ENCODE data around the gene PDCD4.
"Not testable (repeated sequence)": the region's sequence is repeated elsewhere in the genome, so short reads cannot be mapped to it uniquely, and the experiment has no call there.

The PDCD4 gene

DNA sequence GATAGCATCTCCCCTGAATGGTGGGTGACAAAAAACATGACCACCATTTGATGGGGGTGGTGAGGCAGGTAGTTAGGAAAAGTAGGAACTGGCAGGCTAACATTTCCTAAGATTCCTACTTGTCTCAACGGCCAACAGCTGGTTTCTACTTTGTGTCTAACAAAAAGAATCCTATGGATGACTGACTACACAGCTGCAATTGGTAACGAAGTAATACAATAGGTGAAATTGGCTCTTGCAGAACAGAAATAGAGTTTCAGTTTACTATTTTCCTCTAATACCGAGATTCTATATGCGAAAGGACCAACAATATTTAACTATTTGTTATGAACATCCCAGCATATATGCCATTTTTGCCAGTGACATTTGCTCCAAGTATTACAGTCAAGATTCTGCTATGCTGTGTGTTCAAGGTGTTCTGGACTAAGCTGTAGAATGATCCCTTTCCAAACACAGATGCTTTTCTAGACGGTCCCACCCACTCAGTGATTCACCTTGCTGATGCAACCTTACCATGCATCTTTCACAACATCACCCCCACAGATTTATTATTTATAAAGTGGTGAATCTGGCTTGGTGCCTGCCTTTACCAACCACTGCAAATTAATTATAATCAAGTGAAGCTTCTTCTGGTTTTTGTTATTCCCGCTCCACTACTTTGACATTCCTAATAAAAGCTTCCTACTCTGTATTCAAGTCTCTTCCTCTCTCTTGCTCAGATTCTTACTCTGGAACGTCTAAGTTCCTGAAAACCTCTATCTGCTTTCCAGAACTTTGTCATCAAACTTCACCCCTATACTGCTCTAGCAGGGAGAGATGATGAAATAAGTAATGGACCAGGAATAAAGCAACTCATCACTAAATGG, 30.5 kb downstream of the PDCD4 start:
- Histone ChIP-seq H3K9ac (ENCODE audit: low read depth, low read length) (no peak overlapping the region), H3K27me3 (ENCODE audit: control insufficient read depth, insufficient read depth, low read length) (no peaks in the 10 kb centered on the region), H3K36me3 (ENCODE audit: control insufficient read depth, insufficient read depth, low read length) (no peaks in the 10 kb centered on the region)

DNA sequence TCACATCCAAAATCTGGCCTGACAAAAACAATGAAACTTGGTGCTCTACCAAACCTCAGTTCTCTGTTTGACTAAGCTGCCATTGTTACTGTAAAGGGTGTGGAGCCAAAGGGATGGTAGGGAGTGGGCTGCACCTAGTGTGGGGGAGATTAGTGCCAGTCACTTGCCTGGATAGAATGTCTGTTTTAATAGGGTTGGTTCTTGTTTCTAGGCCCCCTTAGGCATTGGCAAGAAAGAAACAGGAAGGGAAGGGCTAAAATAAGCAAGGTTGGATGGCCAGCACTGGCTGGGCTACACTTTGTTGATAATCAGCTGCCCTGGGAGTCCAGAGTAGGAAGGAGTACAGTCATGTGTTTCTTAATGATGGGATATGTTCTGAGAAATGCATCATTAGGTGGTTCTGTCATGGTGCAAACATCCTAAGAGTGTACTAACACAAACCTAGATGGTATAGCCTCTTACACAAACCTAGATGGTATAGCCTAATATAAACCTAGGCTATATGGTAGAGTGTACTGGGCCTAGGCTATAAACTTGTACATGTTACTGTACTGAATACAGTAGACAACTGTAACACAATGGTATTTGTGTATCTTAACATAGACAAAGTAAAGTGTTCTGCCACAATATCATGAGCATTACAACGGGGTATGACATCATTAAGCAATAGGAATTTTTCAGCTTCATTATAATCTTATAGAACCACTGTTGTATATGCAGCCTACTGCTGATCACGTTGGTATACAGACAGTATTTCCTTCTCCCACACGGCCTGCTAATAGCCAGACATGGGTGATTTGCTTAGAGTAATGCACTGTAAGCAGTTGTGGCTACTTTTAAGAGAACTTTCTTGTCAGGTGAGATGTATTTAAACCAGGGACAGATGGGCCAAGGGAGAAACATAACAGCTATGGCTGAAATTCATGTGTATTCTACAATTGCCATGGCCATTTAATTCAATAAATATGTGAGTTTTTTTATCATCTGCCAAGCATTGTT, 31.9 kb downstream of the PDCD4 start:
- no peaks in the 10 kb centered on the region for H3K9me3 ChIP-seq (ENCODE audit: control insufficient read depth, insufficient read depth, low read length)
- no peaks in the 10 kb centered on the region for H3K36me3 ChIP-seq (ENCODE audit: control insufficient read depth, insufficient read depth, low read length)
- peaks cover 4% of the 10 kb centered on the region for H3K4me1 ChIP-seq (ENCODE audit: control insufficient read depth, insufficient read depth, low read length)
- no peaks in the 10 kb centered on the region for H3K27me3 ChIP-seq (ENCODE audit: control insufficient read depth, insufficient read depth, low read length)
- H3K4me3 ChIP-seq (ENCODE audit: low read depth, low read length): no peak overlapping the region
- H3K9ac ChIP-seq (ENCODE audit: low read depth, low read length): no peak overlapping the region

More for the DNA sequence above, 30.5 kb downstream of the PDCD4 start:
- no peaks in the 10 kb centered on the region for H3K4me1 ChIP-seq (ENCODE audit: control insufficient read depth, insufficient read depth, low read length)
- H3K4me3 ChIP-seq (ENCODE audit: low read depth, low read length): no peak overlapping the region
- H3K9me3 ChIP-seq (ENCODE audit: control insufficient read depth, insufficient read depth, low read length): no peaks in the 10 kb centered on the region

DNA sequence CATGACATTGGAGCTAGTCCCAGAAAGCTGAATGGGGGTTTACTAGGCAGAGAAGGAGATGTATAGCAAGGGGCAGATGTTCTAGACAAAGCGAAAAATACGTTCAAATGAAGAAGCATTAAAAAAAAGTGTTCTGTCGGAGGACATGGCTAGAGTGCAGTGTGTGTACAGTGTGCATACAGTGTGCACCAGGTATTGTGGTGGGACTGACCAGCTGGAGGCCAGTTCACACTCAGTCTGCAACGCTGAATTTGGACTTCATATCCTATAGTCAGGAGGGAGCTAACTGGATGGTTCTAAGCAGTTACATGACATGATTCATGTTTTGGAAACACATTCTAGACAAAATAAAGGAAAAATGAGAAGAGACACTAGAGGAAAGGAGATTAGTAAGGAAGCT, 38.4 kb downstream of the PDCD4 start:
- Histone ChIP-seq H3K27me3 (ENCODE audit: control insufficient read depth, insufficient read depth, low read length) (no peaks in the 10 kb centered on the region), H3K9ac (ENCODE audit: low read depth, low read length) (no peak overlapping the region), H3K36me3 (ENCODE audit: control insufficient read depth, insufficient read depth, low read length) (no peaks in the 10 kb centered on the region), H3K4me1 (ENCODE audit: control insufficient read depth, insufficient read depth, low read length) (peaks cover 4% of the 10 kb centered on the region), H3K4me3 (ENCODE audit: low read depth, low read length) (no peak overlapping the region), H3K9me3 (ENCODE audit: control insufficient read depth, insufficient read depth, low read length) (no peaks in the 10 kb centered on the region)

DNA sequence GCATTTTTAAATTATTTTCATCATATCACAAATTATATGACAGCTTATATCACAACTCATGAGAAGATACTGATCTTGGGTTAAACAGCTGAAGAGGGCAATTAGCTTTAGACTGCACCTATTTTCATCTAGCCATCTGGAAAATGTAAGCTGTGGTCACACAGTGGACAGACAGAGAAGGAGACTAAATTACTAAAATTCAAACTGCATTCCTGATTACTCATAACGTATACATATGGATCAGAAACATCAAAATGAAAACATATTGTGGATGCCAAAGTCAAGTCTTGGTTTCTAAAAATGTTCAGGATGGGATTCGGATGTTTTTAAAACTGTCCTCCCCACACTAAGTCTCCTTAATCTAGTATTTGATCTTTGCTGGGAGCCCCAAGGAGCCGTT, 40.6 kb downstream of the PDCD4 start:
- no peaks in the 10 kb centered on the region for H3K36me3 ChIP-seq (ENCODE audit: control insufficient read depth, insufficient read depth, low read length)
- peaks cover 2% of the 10 kb centered on the region for H3K4me1 ChIP-seq (ENCODE audit: control insufficient read depth, insufficient read depth, low read length)
- no peaks in the 10 kb centered on the region for H3K27me3 ChIP-seq (ENCODE audit: control insufficient read depth, insufficient read depth, low read length)
- no peaks in the 10 kb centered on the region for H3K9me3 ChIP-seq (ENCODE audit: control insufficient read depth, insufficient read depth, low read length)
- no peak overlapping the region for H3K4me3 ChIP-seq (ENCODE audit: low read depth, low read length)
- H3K9ac ChIP-seq (ENCODE audit: low read depth, low read length): no peak overlapping the region

DNA sequence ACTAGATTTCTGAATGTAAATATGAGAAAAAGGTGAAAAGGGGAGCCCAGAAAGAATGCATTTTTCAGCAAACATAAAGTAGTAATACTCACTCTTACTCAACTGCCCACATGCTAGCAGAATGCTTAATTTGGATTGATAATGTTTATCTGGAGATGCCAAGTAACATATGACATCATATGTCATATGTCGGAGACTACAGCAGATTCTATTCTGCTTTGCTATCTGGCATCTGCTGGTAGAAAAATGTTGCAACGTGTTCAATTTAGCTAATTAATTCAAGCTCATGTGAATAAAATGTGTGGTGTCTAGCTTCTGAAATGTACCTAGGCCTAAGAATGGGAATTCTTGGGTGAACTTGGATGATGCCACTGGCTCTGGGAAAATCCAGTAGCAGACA, 42.7 kb downstream of the PDCD4 start:
- Histone ChIP-seq H3K36me3 (ENCODE audit: control insufficient read depth, insufficient read depth, low read length) (no peaks in the 10 kb centered on the region), H3K9ac (ENCODE audit: low read depth, low read length) (no peak overlapping the region), H3K4me3 (ENCODE audit: low read depth, low read length) (no peak overlapping the region), H3K9me3 (ENCODE audit: control insufficient read depth, insufficient read depth, low read length) (no peaks in the 10 kb centered on the region), H3K27me3 (ENCODE audit: control insufficient read depth, insufficient read depth, low read length) (no peaks in the 10 kb centered on the region), H3K4me1 (ENCODE audit: control insufficient read depth, insufficient read depth, low read length) (no peaks in the 10 kb centered on the region)

DNA sequence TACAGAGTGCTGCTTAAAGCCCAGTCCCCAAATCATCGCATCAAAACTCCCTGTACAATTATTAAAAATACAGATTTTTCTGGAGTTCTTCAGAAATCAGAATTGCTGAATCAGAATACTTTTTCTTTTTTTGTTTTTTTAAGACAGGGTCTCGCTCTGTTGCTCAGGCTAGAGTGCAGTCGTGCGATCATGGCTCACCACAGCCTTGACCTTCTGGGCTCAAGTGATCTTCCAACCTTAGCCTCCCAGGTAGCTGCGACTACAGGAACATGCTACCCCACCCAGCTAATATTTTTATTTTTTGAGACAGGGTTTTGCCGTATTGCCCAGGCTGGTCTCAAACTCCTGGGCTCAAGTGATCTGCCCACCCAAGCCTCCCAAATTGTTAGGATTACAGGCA, 43.3 kb downstream of the PDCD4 start:
- H3K4me1 ChIP-seq (ENCODE audit: control insufficient read depth, insufficient read depth, low read length): no peaks in the 10 kb centered on the region
- H3K9ac ChIP-seq (ENCODE audit: low read depth, low read length): no peak overlapping the region
- H3K27me3 ChIP-seq (ENCODE audit: control insufficient read depth, insufficient read depth, low read length): no peaks in the 10 kb centered on the region
- no peaks in the 10 kb centered on the region for H3K9me3 ChIP-seq (ENCODE audit: control insufficient read depth, insufficient read depth, low read length)
- H3K36me3 ChIP-seq (ENCODE audit: control insufficient read depth, insufficient read depth, low read length): no peaks in the 10 kb centered on the region
- no peak overlapping the region for H3K4me3 ChIP-seq (ENCODE audit: low read depth, low read length)

DNA sequence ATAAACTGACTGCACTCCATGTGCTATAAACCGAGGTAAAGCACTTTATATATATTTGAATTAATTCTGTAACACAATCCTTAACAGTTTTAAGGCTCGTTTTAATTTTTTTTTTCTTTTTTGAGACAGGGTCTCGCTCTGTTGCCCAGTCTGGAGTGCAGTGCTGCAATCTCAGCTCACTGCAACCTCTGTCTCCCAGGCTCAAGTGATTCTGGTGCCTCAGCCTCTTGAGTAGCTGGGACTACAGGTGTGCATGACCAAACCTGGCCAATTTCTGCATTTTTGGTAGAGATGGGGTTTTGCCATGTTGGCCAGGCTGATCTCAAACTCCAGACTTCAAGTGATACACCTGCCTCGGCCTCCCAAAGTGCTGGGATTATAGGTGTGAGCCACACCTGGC, 43.9 kb downstream of the PDCD4 start:
- H3K9me3 ChIP-seq (ENCODE audit: control insufficient read depth, insufficient read depth, low read length); H3K27me3 ChIP-seq (ENCODE audit: control insufficient read depth, insufficient read depth, low read length); H3K36me3 ChIP-seq (ENCODE audit: control insufficient read depth, insufficient read depth, low read length); H3K9ac ChIP-seq (ENCODE audit: low read depth, low read length); H3K4me1 ChIP-seq (ENCODE audit: control insufficient read depth, insufficient read depth, low read length); H3K4me3 ChIP-seq (ENCODE audit: low read depth, low read length): not testable (repeated sequence)

DNA sequence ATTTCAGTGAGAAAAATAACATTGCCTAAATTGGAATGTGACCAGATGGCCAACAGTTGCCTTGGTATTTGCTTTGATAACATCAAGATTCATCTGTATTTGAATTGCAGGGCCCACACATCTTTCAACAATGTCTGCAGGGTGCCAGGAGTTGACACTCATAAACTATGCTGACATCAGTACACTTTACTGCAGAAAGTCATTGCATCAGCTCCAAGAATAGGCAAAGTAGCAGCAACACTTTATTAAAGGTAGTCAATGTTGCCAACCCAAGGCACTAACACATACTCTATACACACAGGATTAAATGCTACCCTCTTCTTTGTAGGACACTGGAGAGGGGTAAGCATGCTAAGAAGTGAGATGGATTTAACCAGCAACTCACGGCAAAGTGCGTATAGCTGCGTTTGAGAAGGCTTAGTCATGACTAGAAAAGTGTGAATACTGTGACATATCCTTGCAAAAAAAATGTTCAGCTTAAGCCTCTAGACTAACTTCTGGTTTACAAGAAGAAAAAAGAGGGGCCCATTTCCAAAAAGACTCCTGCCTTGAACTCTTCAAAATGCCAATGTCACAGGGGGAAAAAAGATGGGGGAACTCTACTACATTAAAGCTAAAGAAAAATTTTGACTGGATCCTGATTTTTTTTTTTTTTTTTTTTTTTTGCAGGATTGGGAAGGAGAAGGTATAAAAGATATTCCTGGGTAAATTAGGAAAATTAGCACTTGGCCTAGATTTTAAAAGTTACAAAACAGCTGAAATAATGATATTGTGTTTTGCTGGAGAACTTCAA, 45.0 kb downstream of the PDCD4 start:
- Histone ChIP-seq H3K9me3 (ENCODE audit: control insufficient read depth, insufficient read depth, low read length) (no peaks in the 10 kb centered on the region), H3K27me3 (ENCODE audit: control insufficient read depth, insufficient read depth, low read length) (no peaks in the 10 kb centered on the region), H3K4me1 (ENCODE audit: control insufficient read depth, insufficient read depth, low read length) (peaks cover 2% of the 10 kb centered on the region), H3K4me3 (ENCODE audit: low read depth, low read length) (no peak overlapping the region), H3K36me3 (ENCODE audit: control insufficient read depth, insufficient read depth, low read length) (no peaks in the 10 kb centered on the region), H3K9ac (ENCODE audit: low read depth, low read length) (no peak overlapping the region)

DNA sequence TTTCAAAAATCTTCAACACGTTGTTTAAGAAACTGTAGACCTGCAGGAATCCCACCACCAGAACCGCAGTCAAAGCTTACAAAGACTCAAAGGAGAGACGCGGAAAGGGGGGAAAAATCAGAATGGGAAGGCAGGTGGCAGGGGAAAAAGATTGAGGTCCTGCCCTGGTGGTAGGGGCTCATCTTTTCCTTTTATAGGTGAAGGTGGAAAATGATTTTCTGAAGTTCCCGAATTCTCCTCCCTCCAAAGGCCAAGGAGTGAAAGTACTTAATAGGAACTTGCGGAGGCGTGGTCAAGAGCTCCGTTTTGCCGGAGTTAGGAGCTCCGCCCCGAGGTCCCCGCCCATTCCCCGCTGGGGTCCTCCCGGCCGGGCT, 46.5 kb downstream of the PDCD4 start:
- Histone ChIP-seq H3K36me3 (ENCODE audit: control insufficient read depth, insufficient read depth, low read length) (no peaks in the 10 kb centered on the region), H3K9ac (ENCODE audit: low read depth, low read length) (peak overlapping the region; percentile 88), H3K27me3 (ENCODE audit: control insufficient read depth, insufficient read depth, low read length) (no peaks in the 10 kb centered on the region), H3K4me1 (ENCODE audit: control insufficient read depth, insufficient read depth, low read length) (peaks cover 5% of the 10 kb centered on the region), H3K9me3 (ENCODE audit: control insufficient read depth, insufficient read depth, low read length) (no peaks in the 10 kb centered on the region), H3K4me3 (ENCODE audit: low read depth, low read length) (peak overlapping the region; percentile 100)

DNA sequence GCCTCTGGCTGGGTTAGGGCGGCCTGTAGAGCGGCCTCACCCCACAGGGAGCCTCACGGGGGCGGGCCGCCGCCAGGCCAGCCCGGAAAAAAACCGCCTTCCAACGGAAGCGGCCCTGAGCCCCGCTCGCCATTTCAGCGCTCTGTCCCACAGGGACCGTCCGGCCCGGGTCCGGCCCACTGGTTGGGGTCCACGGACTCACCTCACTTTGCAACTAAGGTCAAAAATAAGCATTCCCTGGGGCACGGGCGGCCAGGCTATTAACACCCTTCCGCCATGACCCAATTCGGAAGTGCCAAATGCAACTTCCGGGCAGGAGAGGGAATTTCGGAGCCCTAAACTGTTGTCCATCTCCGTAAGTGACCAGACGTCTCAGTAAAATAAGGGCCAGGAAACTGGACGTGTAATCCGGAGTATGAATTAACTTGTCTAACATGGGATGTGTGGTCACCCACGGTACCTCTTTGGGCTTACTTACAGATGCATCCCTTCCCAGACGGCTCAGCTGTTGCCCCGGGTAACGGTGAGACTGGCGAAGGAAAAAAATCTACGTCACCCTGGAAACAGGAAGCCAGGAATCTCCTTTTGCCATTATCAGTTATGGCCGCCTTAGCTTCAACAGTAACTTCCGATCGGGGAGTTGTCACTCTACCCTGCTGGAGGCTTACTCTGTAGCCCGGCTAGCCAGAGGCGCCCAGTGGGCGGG, 47.1 kb downstream of the PDCD4 start, which contains the start of gene BBIP1:
Gene BBIP1 (minus strand): TSS at position 538 of the 706 bp plus-strand sequence. CDS start 1,023 bp downstream, outside the sequence.
- peak within 1 kb of the TSS; percentile 88 for H3K9ac ChIP-seq (ENCODE audit: low read depth, low read length)
- H3K27me3 ChIP-seq (ENCODE audit: control insufficient read depth, insufficient read depth, low read length): no peaks in the 10 kb centered on the region
- H3K4me1 ChIP-seq (ENCODE audit: control insufficient read depth, insufficient read depth, low read length): peaks cover 5% of the 10 kb centered on the region
- H3K4me3 ChIP-seq (ENCODE audit: low read depth, low read length): peak within 1 kb of the TSS; percentile 100
- no peaks in the 10 kb centered on the region for H3K9me3 ChIP-seq (ENCODE audit: control insufficient read depth, insufficient read depth, low read length)
- no peaks in the 10 kb centered on the region for H3K36me3 ChIP-seq (ENCODE audit: control insufficient read depth, insufficient read depth, low read length)

All from iPS-15b (cell line).